ENCODE data around the gene AFG1L.

GRCh38 chr6:108510461-108511319 lies 215.8 kb downstream of the AFG1L start:
- no peak for TF ChIP-seq CTCF (IDR thresholded peaks at IDR 0.05; ENCODE audit: low read depth, low read length)
- TF ChIP-seq EZH2phosphoT487 (IDR thresholded peaks at IDR 0.05; ENCODE audit: low read depth): no peak

All from OCI-LY3 (cell line).